ENCODE data around the gene EGFR. TPM values are rescaled to one million over a fixed set of nuclear protein-coding genes. Genes with fewer than 3 reads are reported as not detected.
A peak's percentile ranks its signal among the peaks of the same experiment; 100 is the strongest.

EGFR gene
- total RNA-seq, 4 donors from 2014 or later: 224 to 292 (median 233) TPM

DNA sequence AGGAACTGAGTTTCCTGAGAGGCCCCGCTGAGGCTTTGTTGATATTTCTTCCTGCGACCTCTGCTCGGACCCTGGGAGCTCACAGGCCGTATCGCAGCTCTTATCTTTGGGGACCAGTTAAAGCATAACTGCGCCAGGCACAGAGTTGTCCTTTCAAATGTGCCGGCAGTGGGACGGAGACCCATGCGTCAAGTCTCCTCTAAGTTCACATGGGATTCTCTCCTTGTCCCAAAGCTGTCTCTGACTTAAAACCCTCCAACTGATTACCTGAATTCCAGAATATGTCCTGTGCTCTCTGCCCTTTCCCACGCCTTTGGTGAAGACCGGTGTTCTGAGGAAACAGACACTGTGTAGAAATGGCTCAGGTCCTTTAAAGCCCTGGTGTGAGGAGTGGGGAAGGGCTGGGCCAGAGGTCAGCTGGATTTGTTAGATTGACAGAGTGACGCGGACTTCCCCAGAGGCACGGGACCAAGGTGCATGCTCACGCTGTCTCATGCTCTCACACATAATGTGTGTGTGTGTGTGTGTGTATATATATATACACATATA is 169.8 kb downstream of the EGFR start:
- no peak for TF ChIP-seq POLR2A (IDR thresholded peaks at IDR 0.05)
- no peak overlapping the region for H3K4me3 ChIP-seq (ENCODE audit: low read depth, poor library complexity, severe bottlenecking)
- 87 to 89% methylated on average over 15 of the region's 15 CpGs for WGBS, 2 donors
- intact Hi-C loops (cut with DNase I; ENCODE audit: low total_unique reads): no loop called here
- no peak for DNase-seq (ENCODE audit: low spot score in 2 of 2)

DNA sequence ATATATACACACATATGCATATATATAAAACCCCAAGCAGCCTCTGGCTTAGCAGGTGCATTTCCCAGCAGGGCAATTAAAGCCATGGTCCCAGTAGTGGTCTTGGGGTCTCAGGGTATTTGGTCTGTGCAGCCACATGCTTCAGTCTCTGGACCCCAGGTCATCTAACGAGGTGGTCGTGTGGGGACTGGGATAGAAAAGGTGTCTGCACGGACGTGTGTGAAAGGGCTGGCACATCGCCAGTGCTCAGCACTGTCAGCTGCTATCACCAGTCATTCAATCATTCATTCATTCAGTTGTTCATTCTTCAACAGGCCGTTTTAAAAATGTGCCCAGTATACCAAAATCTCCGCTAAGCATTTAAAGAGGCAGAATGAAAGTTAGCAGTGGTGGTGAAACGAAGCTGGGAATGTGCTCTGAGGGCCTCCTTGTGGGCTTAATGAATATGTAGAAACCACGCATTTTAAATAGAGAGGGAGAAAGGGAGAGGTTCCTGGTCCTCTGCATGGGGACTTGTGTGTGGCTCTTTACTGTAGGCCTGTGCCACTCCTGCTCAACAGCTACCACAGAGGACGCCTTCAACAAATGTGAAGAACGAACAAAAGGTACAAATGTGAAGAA is 170.4 kb downstream of the EGFR start:
- intact Hi-C loops (cut with DNase I; ENCODE audit: low total_unique reads): no loop called here
- H3K4me3 ChIP-seq (ENCODE audit: low read depth, poor library complexity, severe bottlenecking): no peak overlapping the region
- 68 to 70% methylated on average over 11 of the region's 11 CpGs for WGBS, 2 donors
- DNase-seq (ENCODE audit: low spot score in 2 of 2): peak in 1 of 2 donors; percentile 69
- TF ChIP-seq, protein P1, sequence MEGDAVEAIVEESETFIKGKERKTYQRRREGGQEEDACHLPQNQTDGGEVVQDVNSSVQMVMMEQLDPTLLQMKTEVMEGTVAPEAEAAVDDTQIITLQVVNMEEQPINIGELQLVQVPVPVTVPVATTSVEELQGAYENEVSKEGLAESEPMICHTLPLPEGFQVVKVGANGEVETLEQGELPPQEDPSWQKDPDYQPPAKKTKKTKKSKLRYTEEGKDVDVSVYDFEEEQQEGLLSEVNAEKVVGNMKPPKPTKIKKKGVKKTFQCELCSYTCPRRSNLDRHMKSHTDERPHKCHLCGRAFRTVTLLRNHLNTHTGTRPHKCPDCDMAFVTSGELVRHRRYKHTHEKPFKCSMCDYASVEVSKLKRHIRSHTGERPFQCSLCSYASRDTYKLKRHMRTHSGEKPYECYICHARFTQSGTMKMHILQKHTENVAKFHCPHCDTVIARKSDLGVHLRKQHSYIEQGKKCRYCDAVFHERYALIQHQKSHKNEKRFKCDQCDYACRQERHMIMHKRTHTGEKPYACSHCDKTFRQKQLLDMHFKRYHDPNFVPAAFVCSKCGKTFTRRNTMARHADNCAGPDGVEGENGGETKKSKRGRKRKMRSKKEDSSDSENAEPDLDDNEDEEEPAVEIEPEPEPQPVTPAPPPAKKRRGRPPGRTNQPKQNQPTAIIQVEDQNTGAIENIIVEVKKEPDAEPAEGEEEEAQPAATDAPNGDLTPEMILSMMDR (IDR thresholded peaks at IDR 0.05): no peak

DNA sequence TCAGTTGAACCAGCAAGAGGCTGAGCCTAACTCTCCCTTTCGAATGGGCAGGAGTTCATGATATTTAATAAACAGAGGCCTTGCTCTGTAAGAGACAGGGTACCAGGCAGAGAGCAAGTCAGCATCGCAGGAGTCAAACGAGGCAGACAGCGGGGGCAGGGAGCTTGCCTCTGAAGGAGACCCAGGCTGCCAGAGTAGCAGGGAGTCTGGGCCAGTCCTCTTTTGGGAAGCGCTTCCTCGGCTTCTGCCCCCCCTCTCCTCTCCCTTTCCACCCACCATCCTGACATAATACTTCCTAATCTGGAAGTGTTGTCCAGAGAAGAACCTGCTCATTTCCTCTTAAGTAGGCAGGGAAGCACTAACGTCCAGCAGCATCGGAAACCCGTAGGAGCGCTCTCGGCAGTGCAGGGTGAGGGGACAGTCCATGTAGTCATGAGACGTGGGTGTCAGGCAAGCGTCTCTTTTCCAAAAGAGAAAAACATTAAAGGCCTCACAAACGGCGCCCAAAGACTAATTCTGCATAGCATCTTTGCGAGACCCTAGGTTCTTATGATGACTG is 171.1 kb downstream of the EGFR start:
- intact Hi-C loops (cut with DNase I; ENCODE audit: low total_unique reads): no loop called here
- WGBS, 2 donors: 85 to 88% methylated on average over 16 of the region's 16 CpGs
- TF ChIP-seq POLR2A (IDR thresholded peaks at IDR 0.05): no peak
- TF ChIP-seq, protein P1 (IDR thresholded peaks at IDR 0.05): no peak
- peak in 1 of 2 donors; percentile 61 for DNase-seq (ENCODE audit: low spot score in 2 of 2)
- no peak overlapping the region for H3K4me3 ChIP-seq (ENCODE audit: low read depth, poor library complexity, severe bottlenecking)

DNA sequence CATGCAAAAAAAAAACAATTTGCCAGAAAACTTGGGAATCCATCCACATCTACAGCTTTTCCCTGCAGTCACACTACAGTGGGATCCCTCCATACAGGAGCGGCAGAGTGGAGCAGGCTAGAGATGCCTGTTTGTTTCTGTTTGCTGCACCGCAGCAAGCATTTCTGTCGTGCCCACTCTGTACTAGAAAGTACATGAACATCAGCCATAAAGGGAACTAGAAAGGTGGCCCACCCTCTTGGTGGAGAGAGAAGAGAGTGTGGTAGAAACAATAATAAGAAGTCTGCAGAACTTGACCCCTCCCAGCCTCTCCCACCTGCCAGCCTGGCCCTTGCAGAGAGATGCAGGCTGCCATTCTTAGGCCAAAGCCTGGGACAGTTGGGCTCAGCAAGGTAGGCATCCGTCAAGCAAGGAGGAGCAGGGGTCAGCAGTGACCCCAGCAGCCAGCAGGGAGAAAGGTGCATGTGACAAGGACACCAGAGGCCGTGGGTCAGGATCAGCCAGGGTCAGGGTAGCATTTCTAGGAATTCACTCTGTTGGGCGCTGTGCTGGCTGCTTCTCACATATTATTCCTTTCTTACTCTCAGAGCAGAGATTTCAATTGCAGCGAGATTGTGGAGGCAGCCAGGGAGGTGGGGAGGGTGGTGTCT is 171.8 kb downstream of the EGFR start:
- 92 to 95% methylated on average over 7 of the region's 7 CpGs for WGBS, 2 donors
- intact Hi-C loops (cut with DNase I; ENCODE audit: low total_unique reads): no loop called here
- peak in 1 of 2 donors; percentile 68 for DNase-seq (ENCODE audit: low spot score in 2 of 2)
- H3K4me3 ChIP-seq (ENCODE audit: low read depth, poor library complexity, severe bottlenecking): no peak overlapping the region
- no peak for TF ChIP-seq POLR2A (IDR thresholded peaks at IDR 0.05)
- TF ChIP-seq, protein P1 (IDR thresholded peaks at IDR 0.05): no peak

DNA sequence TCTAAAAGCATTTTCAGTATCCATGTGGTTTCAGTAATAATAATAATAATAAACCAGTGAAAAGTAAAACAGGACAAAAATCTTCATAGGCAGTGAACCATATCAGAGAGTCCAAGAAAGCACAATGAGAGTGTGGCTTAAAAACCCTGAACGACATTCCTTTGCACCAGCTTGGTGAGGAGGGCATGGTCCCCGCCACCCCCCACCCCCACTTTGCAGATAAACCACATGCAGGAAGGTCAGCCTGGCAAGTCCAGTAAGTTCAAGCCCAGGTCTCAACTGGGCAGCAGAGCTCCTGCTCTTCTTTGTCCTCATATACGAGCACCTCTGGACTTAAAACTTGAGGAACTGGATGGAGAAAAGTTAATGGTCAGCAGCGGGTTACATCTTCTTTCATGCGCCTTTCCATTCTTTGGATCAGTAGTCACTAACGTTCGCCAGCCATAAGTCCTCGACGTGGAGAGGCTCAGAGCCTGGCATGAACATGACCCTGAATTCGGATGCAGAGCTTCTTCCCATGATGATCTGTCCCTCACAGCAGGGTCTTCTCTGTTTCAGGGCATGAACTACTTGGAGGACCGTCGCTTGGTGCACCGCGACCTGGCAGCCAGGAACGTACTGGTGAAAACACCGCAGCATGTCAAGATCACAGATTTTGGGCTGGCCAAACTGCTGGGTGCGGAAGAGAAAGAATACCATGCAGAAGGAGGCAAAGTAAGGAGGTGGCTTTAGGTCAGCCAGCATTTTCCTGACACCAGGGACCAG is 172.5 kb downstream of the EGFR start:
- whole genome bisulfite sequencing, 2 donors: 89% methylated on average over 17 of the region's 17 CpGs
- TF ChIP-seq POLR2A (IDR thresholded peaks at IDR 0.05): no peak
- TF ChIP-seq, protein P1 (IDR thresholded peaks at IDR 0.05): no peak
- H3K4me3 ChIP-seq (ENCODE audit: low read depth, poor library complexity, severe bottlenecking): no peak overlapping the region
- peak in 1 of 2 donors; percentile 79 for DNase-seq (ENCODE audit: low spot score in 2 of 2)
- intact Hi-C loops (cut with DNase I; ENCODE audit: low total_unique reads): no loop called here

Data from lower leg skin (tissue), 4 donors.